Mesendoderm (in vitro differentiated cells): ENCODE results near the gene PADI1.

ENCODE experiments used
- DNase-seq: peaks from one replicate; pipeline ENCODE4 v3.0.0; 2013
- H2AK5ac ChIP-seq: 2 replicates; pipeline ENCODE4 v1.6.1; 2013; ENCODE audit warnings: low read length, inconsistent platforms
- H2BK120ac ChIP-seq: 2 replicates; pipeline ENCODE4 v1.6.1; 2013; ENCODE audit warnings: low read depth, mild to moderate bottlenecking, low read length, moderate library complexity, mixed read lengths
- H2BK15ac ChIP-seq: replicated peaks from 2 replicates; pipeline ENCODE4 v1.6.1; 2013; ENCODE audit warnings: low read depth, mild to moderate bottlenecking, moderate library complexity
- H2BK5ac ChIP-seq: 2 replicates; pipeline ENCODE4 v1.6.1; 2013; ENCODE audit warnings: low read length, inconsistent platforms
- H3K18ac ChIP-seq: 2 replicates; pipeline ENCODE4 v1.6.1; 2013; ENCODE audit warnings: mild to moderate bottlenecking, low read length, mixed read lengths
- H3K23ac ChIP-seq: one replicate; pipeline ENCODE4 v1.6.1; 2013; ENCODE audit warnings: low read length
- H3K27ac ChIP-seq: 2 replicates; pipeline ENCODE4 v1.5.1; 2013; ENCODE audit warnings: low read depth, mild to moderate bottlenecking, inconsistent platforms, low read length, moderate library complexity
- H3K27me3 ChIP-seq: 2 replicates; pipeline ENCODE4 v1.6.1; 2013; ENCODE audit warnings: low read length, control low read depth, mild to moderate bottlenecking, inconsistent platforms; ENCODE audit not compliant: insufficient read depth, poor library complexity
- H3K36me3 ChIP-seq: 2 replicates; pipeline ENCODE4 v1.6.1; 2013; ENCODE audit warnings: low read length, inconsistent platforms; ENCODE audit not compliant: control insufficient read depth, insufficient read depth
- H3K4ac ChIP-seq: one replicate; pipeline ENCODE4 v1.6.1; 2013; ENCODE audit warnings: low read depth, mild to moderate bottlenecking, low read length, moderate library complexity
- H3K4me1 ChIP-seq: 2 replicates; pipeline ENCODE4 v1.6.1; 2013; ENCODE audit warnings: low read depth, low read length, inconsistent platforms; ENCODE audit not compliant: control insufficient read depth
- H3K4me2 ChIP-seq: 2 replicates; pipeline ENCODE4 v1.6.1; 2013; ENCODE audit warnings: low read length
- H3K4me3 ChIP-seq: 2 replicates; pipeline ENCODE4 v1.5.1; 2013; ENCODE audit warnings: mild to moderate bottlenecking, low read length
- H3K56ac ChIP-seq: one replicate; pipeline ENCODE4 v1.6.1; 2013; ENCODE audit warnings: low read length
- H3K79me1 ChIP-seq: 2 replicates; pipeline ENCODE4 v1.6.1; 2013; ENCODE audit warnings: low read length, inconsistent platforms
- H3K79me2 ChIP-seq: 2 replicates; pipeline ENCODE4 v1.6.1; 2013; ENCODE audit warnings: mild to moderate bottlenecking, low read length; ENCODE audit not compliant: control insufficient read depth, insufficient read depth
- H3K9ac ChIP-seq: 2 replicates; pipeline ENCODE4 v1.6.1; 2013; ENCODE audit warnings: low read length, inconsistent platforms
- H4K5ac ChIP-seq: one replicate; pipeline ENCODE4 v1.6.1; 2013; ENCODE audit warnings: low read length
- H4K8ac ChIP-seq: one replicate; pipeline ENCODE4 v1.6.1; 2013; ENCODE audit warnings: low read depth, mild to moderate bottlenecking, control low read depth, low read length, moderate library complexity
- WGBS: extraction: QIAGEN DNeasy Blood & Tissue Kit; methylation state at CpG from one replicate; pipeline ENCODE4 v1.1.7; 2013; ENCODE audit warnings: low lambda C conversion rate, missing lambda C conversion rate; ENCODE audit not compliant: insufficient coverage; ENCODE audit errors: extremely low coverage; 5-methylcytosine and 5-hydroxymethylcytosine counted together

The PADI1 gene

DNA sequence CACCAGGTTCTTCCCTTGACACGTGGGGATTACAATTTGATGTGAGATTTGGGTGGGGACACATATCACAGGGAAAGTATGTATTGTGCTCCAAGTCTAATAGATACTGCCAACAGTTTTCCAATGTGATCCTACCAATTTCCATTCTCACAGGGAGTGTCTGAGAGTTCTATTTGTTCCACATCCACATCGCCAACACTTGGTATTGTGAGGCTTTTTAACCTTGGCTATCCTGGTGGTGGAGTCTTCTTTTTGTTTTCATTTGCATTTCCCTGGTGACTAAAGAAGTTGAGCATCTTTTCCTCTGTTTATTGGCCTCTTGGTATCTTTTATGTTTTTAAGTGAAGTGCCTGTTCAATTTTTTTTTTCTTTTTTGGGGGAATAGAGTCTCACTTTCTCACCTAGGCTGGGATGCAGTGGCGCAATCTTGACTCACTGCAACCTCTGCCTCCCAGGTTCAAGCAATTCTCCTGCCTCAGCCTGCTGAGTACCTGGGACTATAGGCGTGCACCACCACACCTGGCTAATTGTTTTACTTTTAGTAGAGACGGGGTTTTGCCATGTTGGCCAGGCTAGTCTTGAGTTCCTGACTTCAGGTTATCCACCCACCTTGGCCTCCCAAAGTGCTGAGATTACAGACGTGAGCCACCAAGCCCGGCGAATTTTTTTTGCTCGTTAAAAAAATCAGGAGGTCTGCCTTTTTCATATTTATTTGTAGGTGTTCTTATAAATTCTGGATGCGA, 15.9 kb upstream of the PADI1 start:
- no CpG with 5 or more reads among the region's 10 CpGs for WGBS
- Histone ChIP-seq H3K4me2 (no peak overlapping the region), H3K79me2 (no peaks in the 10 kb centered on the region), H3K9ac (no peak overlapping the region), H3K4me1 (no peaks in the 10 kb centered on the region), H3K23ac (no peak overlapping the region), H3K4ac (no peak overlapping the region), H3K56ac (no peak overlapping the region), H3K18ac (no peak overlapping the region), H2BK5ac (no peak overlapping the region), H3K79me1 (no peaks in the 10 kb centered on the region), H3K4me3 (no peak overlapping the region), H2BK15ac (no peak overlapping the region), H4K5ac (no peak overlapping the region), H3K27ac (no peak overlapping the region), H3K27me3 (no peaks in the 10 kb centered on the region), H4K8ac (no peak overlapping the region), H2AK5ac (no peak overlapping the region), H3K36me3 (no peaks in the 10 kb centered on the region), H2BK120ac (no peak overlapping the region)
- no peak for DNase-seq

DNA sequence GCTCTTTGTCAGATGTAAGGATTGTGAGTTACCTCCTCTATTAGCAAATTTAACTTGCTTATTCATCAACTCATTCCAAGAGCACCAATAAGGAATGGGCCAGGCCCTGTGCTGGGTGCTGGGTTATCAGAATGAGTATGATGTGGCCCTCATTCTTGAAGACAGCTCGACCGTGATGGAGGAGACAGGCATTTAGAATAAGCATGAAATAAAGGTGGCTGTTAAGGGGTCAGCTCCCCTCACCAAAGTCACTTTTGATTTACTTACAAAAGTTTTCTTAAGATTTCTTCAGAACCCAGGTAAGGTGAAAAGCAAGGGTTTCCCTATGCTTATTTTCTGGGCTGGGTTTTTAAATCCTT, 15.3 kb upstream of the PADI1 start:
- no peaks in the 10 kb centered on the region for H3K79me1 ChIP-seq
- no CpG with 5 or more reads among the region's 2 CpGs for WGBS
- no peak for DNase-seq
- H3K27me3 ChIP-seq: no peaks in the 10 kb centered on the region
- H3K79me2 ChIP-seq: no peaks in the 10 kb centered on the region
- H3K4ac ChIP-seq: no peak overlapping the region
- H2BK15ac ChIP-seq: no peak overlapping the region
- no peak overlapping the region for H2BK120ac ChIP-seq
- H4K5ac ChIP-seq: no peak overlapping the region
- H3K4me1 ChIP-seq: no peaks in the 10 kb centered on the region
- no peak overlapping the region for H3K56ac ChIP-seq
- no peak overlapping the region for H3K9ac ChIP-seq
- no peak overlapping the region for H3K18ac ChIP-seq
- H3K4me3 ChIP-seq: no peak overlapping the region
- H2AK5ac ChIP-seq: no peak overlapping the region
- no peak overlapping the region for H3K27ac ChIP-seq
- no peak overlapping the region for H3K4me2 ChIP-seq
- no peaks in the 10 kb centered on the region for H3K36me3 ChIP-seq
- H4K8ac ChIP-seq: no peak overlapping the region
- no peak overlapping the region for H2BK5ac ChIP-seq
- H3K23ac ChIP-seq: no peak overlapping the region

DNA sequence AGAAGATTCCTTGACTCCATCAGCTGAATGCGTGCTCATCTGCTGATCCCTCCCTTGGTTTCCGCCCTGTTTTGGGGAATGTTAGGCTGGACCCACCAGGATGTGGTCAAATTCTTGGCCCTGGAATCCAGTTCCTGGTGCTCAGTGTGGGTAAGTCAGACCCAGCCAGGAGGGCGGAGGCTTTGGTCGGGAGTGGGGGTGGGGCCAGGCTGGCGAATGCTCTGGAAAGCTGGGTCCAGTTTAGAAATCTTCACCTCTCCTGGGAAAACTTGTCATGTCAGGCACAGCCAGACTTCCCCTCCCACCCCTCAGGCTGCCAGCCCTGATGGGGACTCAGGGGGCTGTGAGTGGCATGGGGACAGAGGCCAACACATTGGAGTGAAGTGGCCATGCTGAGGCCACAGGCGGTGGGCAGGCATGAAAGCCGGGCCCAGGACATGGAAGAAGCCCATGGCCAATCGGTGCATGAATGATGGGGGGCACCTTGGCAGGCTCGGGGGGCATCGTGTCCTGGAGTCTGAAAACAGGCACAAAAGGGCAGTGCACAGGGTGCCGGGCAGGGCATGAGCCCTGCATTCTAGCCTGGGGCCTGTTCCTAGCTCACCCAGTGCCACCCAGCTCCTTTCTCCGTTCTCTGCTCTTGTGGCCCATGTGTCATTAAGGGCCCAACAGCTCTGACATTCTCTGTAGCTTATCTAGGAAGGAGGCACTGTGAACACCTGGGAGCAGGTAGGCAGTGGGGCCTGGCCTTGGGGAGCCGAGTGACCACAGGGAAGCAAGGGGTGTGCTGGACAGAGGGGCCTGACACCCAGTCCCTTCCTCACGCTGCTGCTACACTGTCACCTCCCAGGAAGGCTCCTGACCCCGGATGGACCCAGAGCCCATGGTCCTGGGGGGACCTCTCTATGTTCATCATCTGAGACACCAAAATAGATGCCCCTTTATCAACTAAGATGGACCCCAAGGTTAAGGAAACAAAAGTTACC, 14.6 kb upstream of the PADI1 start:
- Histone ChIP-seq H3K9ac (no peak overlapping the region), H3K4me3 (no peak overlapping the region), H3K56ac (peak overlapping the region; percentile 56), H3K27ac (no peak overlapping the region), H3K23ac (no peak overlapping the region), H2AK5ac (no peak overlapping the region), H4K8ac (no peak overlapping the region), H2BK5ac (no peak overlapping the region), H2BK15ac (no peak overlapping the region), H2BK120ac (no peak overlapping the region), H3K18ac (no peak overlapping the region), H4K5ac (no peak overlapping the region), H3K79me1 (no peaks in the 10 kb centered on the region), H3K4ac (no peak overlapping the region), H3K27me3 (no peaks in the 10 kb centered on the region), H3K4me1 (no peaks in the 10 kb centered on the region), H3K79me2 (no peaks in the 10 kb centered on the region), H3K4me2 (no peak overlapping the region), H3K36me3 (no peaks in the 10 kb centered on the region)
- WGBS: no CpG with 5 or more reads among the region's 15 CpGs
- DNase-seq: peak; percentile 86

DNA sequence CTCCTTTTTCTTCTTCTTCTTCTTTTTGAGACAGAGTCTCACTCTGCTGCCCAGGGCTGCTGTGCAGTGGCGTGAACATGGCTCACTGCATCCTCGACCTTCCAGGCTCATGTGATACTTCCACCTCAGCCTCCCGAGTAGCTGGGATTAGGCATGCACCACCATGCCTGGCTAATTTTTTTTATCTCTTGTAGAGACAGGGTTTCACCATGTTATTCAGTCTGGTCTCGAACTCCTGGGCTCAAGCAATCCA, 13.0 kb upstream of the PADI1 start:
- Histone ChIP-seq H3K9ac (no peak overlapping the region), H3K79me2 (no peaks in the 10 kb centered on the region)

DNA sequence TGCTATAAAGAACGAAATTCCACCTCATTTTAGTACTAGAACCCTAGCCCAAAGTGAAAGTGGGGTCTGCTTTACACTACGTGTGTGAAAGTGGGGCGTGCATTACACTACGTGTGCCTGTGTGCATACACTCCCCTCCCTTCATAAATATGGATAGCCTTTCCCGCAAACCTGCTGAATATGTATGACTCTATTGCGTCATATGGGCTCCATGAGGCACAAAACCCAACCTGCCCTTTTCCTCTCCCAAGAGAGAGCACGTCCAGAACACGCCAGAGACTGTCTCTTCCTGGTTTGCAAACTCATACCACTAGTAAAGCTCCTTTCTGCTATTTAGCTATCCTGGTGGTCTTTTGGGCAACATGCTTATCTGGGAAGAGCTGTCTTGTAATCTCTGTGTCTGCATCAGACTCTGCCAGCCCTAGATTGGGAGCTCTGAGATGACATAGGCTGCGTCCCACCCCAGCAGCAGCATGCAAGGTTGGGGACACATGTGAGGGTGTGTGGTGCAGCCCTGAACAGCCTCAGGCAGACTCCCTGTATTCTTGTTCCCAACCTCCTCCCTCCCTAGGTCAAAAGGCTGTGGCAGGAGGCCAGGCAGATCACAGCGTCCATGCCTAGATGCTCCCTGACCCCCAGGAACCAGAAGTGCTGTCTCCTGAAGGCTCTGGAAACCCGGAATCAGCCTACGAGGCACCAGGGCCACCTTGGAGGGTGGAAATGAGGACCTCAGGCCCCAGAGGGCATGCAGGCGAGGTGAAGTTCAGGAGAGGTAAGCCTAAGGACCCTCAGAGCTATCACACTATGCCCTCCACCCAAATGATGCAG, 12.3 kb upstream of the PADI1 start:
- Histone ChIP-seq H3K79me1 (no peaks in the 10 kb centered on the region), H3K23ac (no peak overlapping the region), H3K4me1 (no peaks in the 10 kb centered on the region), H2BK5ac (no peak overlapping the region), H2BK120ac (no peak overlapping the region), H3K4me3 (no peak overlapping the region), H3K27me3 (no peaks in the 10 kb centered on the region), H3K4ac (no peak overlapping the region), H3K36me3 (no peaks in the 10 kb centered on the region), H3K18ac (no peak overlapping the region), H2AK5ac (no peak overlapping the region), H2BK15ac (no peak overlapping the region), H3K79me2 (no peaks in the 10 kb centered on the region), H4K5ac (no peak overlapping the region), H3K27ac (no peak overlapping the region), H3K4me2 (no peak overlapping the region), H4K8ac (no peak overlapping the region), H3K56ac (no peak overlapping the region), H3K9ac (no peak overlapping the region)
- no peak for DNase-seq
- no CpG with 5 or more reads among the region's 13 CpGs for WGBS

More for the DNA sequence above, 13.0 kb upstream of the PADI1 start:
- no peak overlapping the region for H3K4me2 ChIP-seq
- H3K27ac ChIP-seq: no peak overlapping the region
- H3K4me1 ChIP-seq: no peaks in the 10 kb centered on the region
- no peak overlapping the region for H3K18ac ChIP-seq
- no peaks in the 10 kb centered on the region for H3K79me1 ChIP-seq
- no peak overlapping the region for H2BK120ac ChIP-seq
- H3K36me3 ChIP-seq: no peaks in the 10 kb centered on the region
- no peak overlapping the region for H3K23ac ChIP-seq
- no peak overlapping the region for H4K8ac ChIP-seq
- WGBS: no CpG with 5 or more reads among the region's 4 CpGs
- H3K4ac ChIP-seq: no peak overlapping the region
- H3K4me3 ChIP-seq: no peak overlapping the region
- no peak overlapping the region for H4K5ac ChIP-seq
- H2BK5ac ChIP-seq: no peak overlapping the region
- H2AK5ac ChIP-seq: no peak overlapping the region
- H3K27me3 ChIP-seq: no peaks in the 10 kb centered on the region
- no peak overlapping the region for H2BK15ac ChIP-seq
- DNase-seq: no peak
- no peak overlapping the region for H3K56ac ChIP-seq
